Stomach (tissue), 9 donors: ENCODE results near the gene PPP2R3B. TPM values are rescaled to one million over a fixed set of nuclear protein-coding genes. Genes with fewer than 3 reads are reported as not detected.
A peak's percentile ranks its signal among the peaks of the same experiment; 100 is the strongest.

Experiments used
- DNase-seq, 2 donors: peaks; one replicate each; pipeline versions ENCODE4 v3.0.0 to v3.0.0-alpha.2; 2013 to 2019
- H3K27ac ChIP-seq, 5 donors: fragments of 200-600 bp in 4 of 5; sonication (generic) in 4 of 5; one replicate each; pipeline ENCODE4 v1.5.1; 2013 to 2019; ENCODE audit warnings: mild to moderate bottlenecking in 1 of 5, moderate library complexity in 1 of 5
- H3K27me3 ChIP-seq, 3 donors: fragments of 200-600 bp; sonication (generic); one replicate each; pipeline ENCODE4 v1.5.1; 2017 to 2019; ENCODE audit warnings: mixed run types in 1 of 3
- H3K36me3 ChIP-seq, 4 donors: fragments of 200-600 bp; sonication (generic); 1 replicate in 3 of 4; 2 replicates in 1 of 4; pipeline ENCODE4 v1.5.1; 2016 to 2019
- H3K4me1 ChIP-seq, 4 donors: fragments of 200-600 bp; sonication (generic); one replicate each; pipeline ENCODE4 v1.5.1; 2016 to 2019
- H3K4me3 ChIP-seq, 4 donors: fragments of 200-600 bp; sonication (generic) in 3 of 4; one replicate each; pipeline ENCODE4 v1.5.1; 2016 to 2019; ENCODE audit warnings: mild to moderate bottlenecking in 1 of 4
- H3K9me3 ChIP-seq, 4 donors: fragments of 200-600 bp; sonication (generic); one replicate each; pipeline ENCODE4 v1.5.1; 2016 to 2019
- EP300 ChIP-seq: sonication (generic); formaldehyde crosslinking; IDR thresholded peaks from one replicate; pipeline ENCODE4 v1.6.1; 2017; ENCODE audit warnings: antibody characterized with exemption
- POLR2A ChIP-seq, 4 donors: fragments of 450-650 bp; IDR thresholded peaks; one replicate each; pipeline ENCODE4 v1.6.1; 2016; ENCODE audit warnings: antibody characterized with exemption in 4 of 4, control low read depth in 2 of 4, mild to moderate bottlenecking in 1 of 4, moderate library complexity in 1 of 4
- POLR2AphosphoS5 ChIP-seq, 3 donors: sonication (generic); formaldehyde crosslinking; IDR thresholded peaks; one replicate each; pipeline ENCODE4 v1.6.1; 2016; ENCODE audit warnings: antibody characterized with exemption in 3 of 3
- WGBS, 5 donors: extraction: QIAGEN DNeasy Blood & Tissue Kit in 3 of 5; methylation state at CpG; one replicate each; pipeline versions ENCODE4 v1.1.5 to v1.1.7; 2013 to 2018; 5-methylcytosine and 5-hydroxymethylcytosine counted together
- intact Hi-C: fragments of 100-400 bp; cut with DNase I; formaldehyde crosslinking; loops from one replicate; pipeline ENCODE4 v1.15.1; 2023; ENCODE audit warnings: low total_unique reads
- polyA plus RNA-seq, 3 donors: library from polyadenylated mRNA; stranded (reverse); fragments of 200-250 nt; gene quantifications; one replicate each; pipeline ENCODE4 v1.2.3, GENCODE V29; 2013
- total RNA-seq, 5 donors: library from RNA; depleted of rRNA; stranded (reverse); fragments of >200 nt; gene quantifications; one replicate each; pipeline versions ENCODE4 v1.1.0 to v1.2.3, GENCODE V29; 2014 to 2016
- TF ChIP-seq, protein P1 (sequence below), 7 experiments: fragments of 450-650 bp in 4 of 7; fragments of 200-600 bp in 3 of 7; sonication (generic) in 3 of 7; IDR thresholded peaks; one replicate each; pipeline ENCODE4 v1.5.1; 2016 to 2019; ENCODE audit warnings: antibody characterized with exemption in 7 of 7, control low read depth in 2 of 7, mild to moderate bottlenecking in 1 of 7
- donor health status: healthy with polysubstance abuse.
- donor health status: Bipolar disorder and iron deficiency.
- donor health status: healthy.

Gene PPP2R3B
- total and polyA plus RNA-seq, 8 donors, result 5.3 to 31.7 (median 15.0) TPM

GRCh38 chrX:333611-334311 is 52.9 kb downstream of the PPP2R3B start:
- DNase-seq, result no peak
- TF ChIP-seq POLR2AphosphoS5 (IDR thresholded peaks at IDR 0.05), result no peak
- TF ChIP-seq POLR2A (IDR thresholded peaks at IDR 0.05), result no peak
- TF ChIP-seq, protein P1, sequence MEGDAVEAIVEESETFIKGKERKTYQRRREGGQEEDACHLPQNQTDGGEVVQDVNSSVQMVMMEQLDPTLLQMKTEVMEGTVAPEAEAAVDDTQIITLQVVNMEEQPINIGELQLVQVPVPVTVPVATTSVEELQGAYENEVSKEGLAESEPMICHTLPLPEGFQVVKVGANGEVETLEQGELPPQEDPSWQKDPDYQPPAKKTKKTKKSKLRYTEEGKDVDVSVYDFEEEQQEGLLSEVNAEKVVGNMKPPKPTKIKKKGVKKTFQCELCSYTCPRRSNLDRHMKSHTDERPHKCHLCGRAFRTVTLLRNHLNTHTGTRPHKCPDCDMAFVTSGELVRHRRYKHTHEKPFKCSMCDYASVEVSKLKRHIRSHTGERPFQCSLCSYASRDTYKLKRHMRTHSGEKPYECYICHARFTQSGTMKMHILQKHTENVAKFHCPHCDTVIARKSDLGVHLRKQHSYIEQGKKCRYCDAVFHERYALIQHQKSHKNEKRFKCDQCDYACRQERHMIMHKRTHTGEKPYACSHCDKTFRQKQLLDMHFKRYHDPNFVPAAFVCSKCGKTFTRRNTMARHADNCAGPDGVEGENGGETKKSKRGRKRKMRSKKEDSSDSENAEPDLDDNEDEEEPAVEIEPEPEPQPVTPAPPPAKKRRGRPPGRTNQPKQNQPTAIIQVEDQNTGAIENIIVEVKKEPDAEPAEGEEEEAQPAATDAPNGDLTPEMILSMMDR (IDR thresholded peaks at IDR 0.05), result no peak
- no peaks in the 10 kb centered on the region for H3K9me3 ChIP-seq
- H3K27me3 ChIP-seq, result peaks cover 0 to 26% (median 13%) of the 10 kb centered on the region in 3 donors
- no peak overlapping the region for H3K27ac ChIP-seq
- peaks cover 9 to 15% (median 13%) of the 10 kb centered on the region in 4 donors for H3K4me1 ChIP-seq
- 90 to 94% (median 92%) methylated on average over 23 to 51 of the region's 51 CpGs for WGBS, 5 donors
- H3K4me3 ChIP-seq, result no peak overlapping the region
- intact Hi-C loops, result no loop called here
- peaks cover 0 to 60% (median 47%) of the 10 kb centered on the region in 4 donors for H3K36me3 ChIP-seq

DNA sequence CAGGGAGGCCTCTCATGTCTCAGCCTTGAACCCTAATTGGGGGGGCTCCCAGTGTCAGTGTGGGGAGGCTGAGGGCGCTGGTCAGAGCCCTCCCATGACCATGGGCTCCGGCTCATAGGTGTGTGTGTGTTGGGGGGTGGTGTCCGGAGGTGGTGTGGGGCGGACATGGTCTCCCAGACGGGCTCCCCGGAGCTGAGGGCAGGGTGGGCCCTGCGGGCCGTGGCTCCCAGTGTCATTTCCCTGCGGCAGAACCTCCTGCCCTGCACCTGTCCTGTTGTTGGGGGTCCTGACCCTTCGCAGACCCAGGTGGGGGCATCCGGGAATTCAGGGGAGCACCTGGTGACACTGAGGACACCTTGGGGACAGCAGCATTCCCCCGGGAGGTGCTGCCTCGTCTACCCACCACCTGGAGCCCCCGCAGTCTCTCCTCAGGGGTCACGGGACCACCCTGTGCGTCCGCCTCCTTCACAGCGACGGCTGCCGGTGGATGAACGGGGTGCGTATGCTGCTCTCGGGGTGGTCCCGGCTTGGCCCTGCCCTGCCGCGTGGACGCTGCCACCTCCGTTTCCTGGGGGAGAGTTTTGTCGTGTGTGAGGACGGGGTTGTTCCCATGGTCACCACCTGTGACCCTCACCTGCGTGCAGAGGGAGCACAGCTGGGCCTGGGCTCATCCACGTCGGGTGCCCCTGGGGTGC is 53.6 kb downstream of the PPP2R3B start:
- DNase-seq, result no peak
- TF ChIP-seq EP300 (no peak), POLR2AphosphoS5 (IDR thresholded peaks at IDR 0.05) (no peak), POLR2A (IDR thresholded peaks at IDR 0.05) (no peak)
- TF ChIP-seq, protein P1 (IDR thresholded peaks at IDR 0.05), result no peak
- Histone ChIP-seq H3K4me1 (peaks cover 9 to 15% (median 13%) of the 10 kb centered on the region in 4 donors), H3K4me3 (no peak overlapping the region), H3K27me3 (peaks cover 0 to 26% (median 13%) of the 10 kb centered on the region in 3 donors), H3K9me3 (no peaks in the 10 kb centered on the region), H3K36me3 (peaks cover 0 to 53% (median 40%) of the 10 kb centered on the region in 4 donors), H3K27ac (no peak overlapping the region)
- intact Hi-C loops, result no loop called here
- 93 to 100% (median 94%) methylated on average over 5 to 33 of the region's 33 CpGs for WGBS, 5 donors

GRCh38 chrX:332496-332860 is 54.2 kb downstream of the PPP2R3B start:
- Histone ChIP-seq H3K27me3 (peaks cover 0 to 30% (median 13%) of the 10 kb centered on the region in 3 donors), H3K4me1 (peaks cover 9 to 15% (median 13%) of the 10 kb centered on the region in 4 donors), H3K9me3 (no peaks in the 10 kb centered on the region), H3K4me3 (no peak overlapping the region), H3K36me3 (peaks cover 0 to 47% (median 36%) of the 10 kb centered on the region in 4 donors), H3K27ac (no peak overlapping the region)
- DNase-seq, result no peak
- intact Hi-C loops, result no loop called here
- WGBS, 5 donors, result 90 to 96% (median 91%) methylated on average over 18 to 23 of the region's 23 CpGs
- TF ChIP-seq EP300, result no peak
- TF ChIP-seq POLR2AphosphoS5 (IDR thresholded peaks at IDR 0.05), result no peak

GRCh38 chrX:331825-332495 is 54.7 kb downstream of the PPP2R3B start:
- DNase-seq, result no peak
- 55 to 70% (median 56%) methylated on average over 28 to 35 of the region's 35 CpGs for WGBS, 5 donors

More at GRCh38 chrX:331825-332495, 54.7 kb downstream of the PPP2R3B start:
- intact Hi-C loops, result no loop called here
- TF ChIP-seq, protein P1 (IDR thresholded peaks at IDR 0.05), result no peak
- TF ChIP-seq POLR2AphosphoS5 (IDR thresholded peaks at IDR 0.05) (no peak), EP300 (no peak), POLR2A (IDR thresholded peaks at IDR 0.05) (no peak)
- Histone ChIP-seq H3K27me3 (peaks cover 0 to 36% (median 13%) of the 10 kb centered on the region in 3 donors), H3K4me1 (peaks cover 9 to 15% (median 13%) of the 10 kb centered on the region in 4 donors), H3K27ac (no peak overlapping the region), H3K9me3 (no peaks in the 10 kb centered on the region), H3K36me3 (peaks cover 0 to 42% (median 31%) of the 10 kb centered on the region in 4 donors), H3K4me3 (peak overlapping the region in 2 of 4 donors; percentile 18 to 27)
